ENCODE data around the gene CNIH3. TPM values are rescaled to one million over a fixed set of nuclear protein-coding genes. Genes with fewer than 3 reads are reported as not detected.
A peak's percentile ranks its signal among the peaks of the same experiment; 100 is the strongest.

CNIH3 gene
- total and polyA plus RNA-seq, 2 of the 4 experiments (the other 2 are of a cell fraction): 2.0 to 2.9 TPM

DNA sequence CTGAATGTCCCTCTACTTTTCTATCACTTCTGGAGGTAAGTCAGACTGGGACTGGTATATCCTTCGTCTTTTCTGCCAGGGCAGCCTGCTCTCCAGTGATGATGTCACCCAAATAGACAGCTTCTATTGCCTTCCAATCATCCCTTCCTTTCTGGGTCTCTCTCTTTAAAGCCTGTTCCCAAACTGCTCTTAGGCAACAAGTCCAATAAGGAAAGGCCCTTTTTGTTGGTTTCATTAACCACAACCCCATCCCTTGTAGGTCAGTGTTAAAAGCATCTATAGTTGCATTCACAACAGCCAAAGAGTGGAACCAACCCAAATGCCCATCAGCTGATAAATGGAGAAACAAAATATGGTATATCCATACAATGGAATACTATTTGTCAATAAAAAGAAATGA lies 114.4 kb downstream of the CNIH3 start (continued):
- no peak for TF ChIP-seq RCOR1 (IDR thresholded peaks at IDR 0.05; ENCODE audit: insufficient replicate concordance, low read length)
- no peak for TF ChIP-seq MXI1 (IDR thresholded peaks at IDR 0.05; ENCODE audit: borderline replicate concordance, low read depth, low read length)
- no peak for TF ChIP-seq SMC3 (IDR thresholded peaks at IDR 0.05; ENCODE audit: low read depth, low read length)

DNA sequence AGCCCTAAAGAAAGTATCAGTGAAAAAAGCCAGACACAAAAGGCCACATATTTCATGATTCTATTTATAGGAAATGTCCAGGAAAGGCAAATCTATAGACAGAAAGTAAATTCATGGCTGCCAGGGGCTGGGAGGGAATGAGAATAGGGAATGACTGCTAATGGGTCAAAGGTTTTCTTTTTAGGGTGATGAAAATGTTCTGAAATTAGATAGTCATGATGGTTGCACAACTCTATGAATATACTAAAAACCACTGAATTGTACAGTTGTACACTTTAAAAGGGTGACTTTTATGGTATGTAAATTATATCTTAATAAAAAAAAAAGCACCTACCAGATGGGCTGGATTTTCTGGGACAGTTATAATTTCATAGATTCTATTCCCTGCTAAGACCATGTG lies 114.8 kb downstream of the CNIH3 start:
- Histone ChIP-seq H4K91ac (ENCODE audit: insufficient read depth, low read depth, low read length) (no peak overlapping the region), H4K5ac (ENCODE audit: low read depth, low read length) (no peak overlapping the region), H3K9me3 (ENCODE audit: control insufficient read depth, insufficient read depth, low read length) (no peaks in the 10 kb centered on the region), H3K36me3 (ENCODE audit: control insufficient read depth, insufficient read depth, low read length) (no peaks in the 10 kb centered on the region), H2BK20ac (ENCODE audit: low read depth, low read length) (no peak overlapping the region), H3K27ac (ENCODE audit: insufficient read depth, low read length) (no peak overlapping the region), H3K4ac (ENCODE audit: low read depth, low read length) (no peak overlapping the region; the same call in 1 of the 2 replicates), H3K4me1 (ENCODE audit: control insufficient read depth, insufficient read depth, low read length) (peaks cover 16% of the 10 kb centered on the region), H3K9ac (ENCODE audit: low read depth, low read length) (no peak overlapping the region), H4K20me1 (ENCODE audit: insufficient read depth, low read length) (no peaks in the 10 kb centered on the region), H3K79me1 (ENCODE audit: low read depth in 1 of 2, low read length in 2 of 2) (peaks cover 0 to 13% of the 10 kb centered on the region in 2 experiments; a peak in 2 of 4 replicates), H3K9me1 (ENCODE audit: insufficient read depth, low read length) (peaks cover 13% of the 10 kb centered on the region), H2AK9ac (replicated peaks; ENCODE audit: low read depth, low read length, poor library complexity) (no peak overlapping the region), H3K56ac (ENCODE audit: extremely low read depth, insufficient read depth, low read length) (no peak overlapping the region), H3K23ac (ENCODE audit: low read depth, low read length) (no peak overlapping the region), H2BK15ac (ENCODE audit: low read depth, low read length) (no peak overlapping the region), H2BK120ac (ENCODE audit: low read depth, low read length) (no peak overlapping the region), H3K27me3 (ENCODE audit: control insufficient read depth, insufficient read depth, low read length) (no peaks in the 10 kb centered on the region), H2BK5ac (ENCODE audit: low read depth, low read length, poor library complexity, severe bottlenecking) (no peak overlapping the region), H2AK5ac (ENCODE audit: low read depth, low read length) (no peak overlapping the region), H3K4me2 (ENCODE audit: low read depth, low read length) (no peak overlapping the region), H3K4me3 (ENCODE audit: insufficient read depth, low read depth, low read length) (no peak overlapping the region), H3K14ac (replicated peaks; ENCODE audit: low read depth, low read length) (no peak overlapping the region), H4K8ac (ENCODE audit: low read depth in 2 of 2, low read length in 2 of 2) (no peak overlapping the region), H3K18ac (ENCODE audit: low read depth, low read length) (no peak overlapping the region), H2AFZ (replicated peaks; ENCODE audit: low read length, poor library complexity) (no peak overlapping the region)
- ATAC-seq (ENCODE audit: low read depth) (no peak), DNase-seq (peak; percentile 22)
- intact Hi-C loops (cut with micrococcal nuclease) (no loop called here), in situ Hi-C loops (cut with MboI; ENCODE audit: low sequenced_read_pairs) (no loop called here), dilution Hi-C loops (cut with HindIII; ENCODE audit: low sequenced_read_pairs, unreplicated experiment) (no loop called here)
- ChIA-PET POLR2A (ENCODE audit: unreplicated experiment) (no interaction called here), CTCF (no interaction called here)
- TF ChIP-seq SMC3 (IDR thresholded peaks at IDR 0.05; ENCODE audit: low read depth, low read length): no peak
- TF ChIP-seq CEBPB (IDR thresholded peaks at IDR 0.05; ENCODE audit: low read depth, low read length): peak; percentile 59
- no TSS peak for BruUV-seq (replicated peaks)

Data from IMR-90 (cell line).